Stimulated activated CD8-positive, alpha-beta memory T cell treated with anti-CD3 and anti-CD28 coated beads, Interleukin-12 subunit alpha, Interleukin-12 subunit beta, amount 100 ng/mL, for 4 hours (primary cell): ENCODE results near the gene PGLYRP2.
"Not testable (repeated sequence)": the region's sequence is repeated elsewhere in the genome, so short reads cannot be mapped to it uniquely, and the experiment has no call there.

Experiments used
- DNase-seq: peaks from one replicate; pipeline ENCODE4 v3.0.0-alpha.2; 2020; ENCODE audit warnings: low read depth

Gene PGLYRP2, protein sequence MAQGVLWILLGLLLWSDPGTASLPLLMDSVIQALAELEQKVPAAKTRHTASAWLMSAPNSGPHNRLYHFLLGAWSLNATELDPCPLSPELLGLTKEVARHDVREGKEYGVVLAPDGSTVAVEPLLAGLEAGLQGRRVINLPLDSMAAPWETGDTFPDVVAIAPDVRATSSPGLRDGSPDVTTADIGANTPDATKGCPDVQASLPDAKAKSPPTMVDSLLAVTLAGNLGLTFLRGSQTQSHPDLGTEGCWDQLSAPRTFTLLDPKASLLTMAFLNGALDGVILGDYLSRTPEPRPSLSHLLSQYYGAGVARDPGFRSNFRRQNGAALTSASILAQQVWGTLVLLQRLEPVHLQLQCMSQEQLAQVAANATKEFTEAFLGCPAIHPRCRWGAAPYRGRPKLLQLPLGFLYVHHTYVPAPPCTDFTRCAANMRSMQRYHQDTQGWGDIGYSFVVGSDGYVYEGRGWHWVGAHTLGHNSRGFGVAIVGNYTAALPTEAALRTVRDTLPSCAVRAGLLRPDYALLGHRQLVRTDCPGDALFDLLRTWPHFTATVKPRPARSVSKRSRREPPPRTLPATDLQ

DNA sequence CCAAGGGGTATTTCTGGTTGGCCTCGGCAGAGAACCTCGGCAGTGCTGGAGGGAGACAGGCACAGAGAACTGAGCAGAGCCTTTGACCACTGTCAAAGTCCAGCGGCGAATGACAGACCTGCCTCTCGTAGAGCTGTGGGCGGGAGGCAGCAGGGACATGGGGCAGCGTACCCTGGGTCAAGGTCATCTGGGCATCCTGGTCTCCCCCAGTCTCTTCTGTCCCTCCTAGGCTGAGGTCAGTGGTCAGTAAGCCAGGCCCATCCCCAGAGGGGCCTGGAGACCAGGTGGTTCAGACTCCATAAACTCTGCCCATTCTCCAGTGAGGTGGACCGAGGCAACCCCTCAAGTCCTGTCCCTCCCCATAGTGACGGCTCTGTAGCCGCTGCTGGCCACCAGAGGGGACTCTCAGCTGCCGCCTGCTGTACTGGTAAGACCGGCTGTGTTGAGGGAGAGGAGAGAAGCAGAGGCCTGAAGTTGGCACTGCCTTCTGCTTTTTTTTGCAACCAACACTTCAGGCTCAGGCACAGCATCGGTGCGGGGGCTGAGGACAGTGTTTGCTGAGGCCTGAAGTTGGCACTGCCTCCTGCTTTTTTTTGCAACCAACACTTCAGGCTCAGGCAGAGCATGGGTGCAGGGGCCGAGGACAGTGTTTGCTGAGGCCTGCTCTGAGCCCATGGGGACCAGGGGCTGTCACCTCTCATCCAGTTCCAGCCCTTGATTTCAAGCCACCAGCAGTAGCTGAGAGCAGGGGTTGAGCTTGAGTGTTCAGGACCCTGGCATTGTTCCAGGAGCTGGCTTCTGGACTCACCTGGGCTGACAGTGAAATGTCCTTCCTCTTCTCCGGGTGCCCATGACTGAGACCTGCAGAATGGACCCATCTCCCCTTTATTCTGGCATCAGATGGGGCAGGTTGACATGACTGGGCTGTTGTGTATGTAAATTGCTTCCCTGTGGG lies at the start of gene PGLYRP2:
Gene PGLYRP2, minus strand, starts transcription at position 111 of the 955 bp plus-strand sequence. CDS start 130 bp downstream, outside the sequence.
- no peak for DNase-seq

DNA sequence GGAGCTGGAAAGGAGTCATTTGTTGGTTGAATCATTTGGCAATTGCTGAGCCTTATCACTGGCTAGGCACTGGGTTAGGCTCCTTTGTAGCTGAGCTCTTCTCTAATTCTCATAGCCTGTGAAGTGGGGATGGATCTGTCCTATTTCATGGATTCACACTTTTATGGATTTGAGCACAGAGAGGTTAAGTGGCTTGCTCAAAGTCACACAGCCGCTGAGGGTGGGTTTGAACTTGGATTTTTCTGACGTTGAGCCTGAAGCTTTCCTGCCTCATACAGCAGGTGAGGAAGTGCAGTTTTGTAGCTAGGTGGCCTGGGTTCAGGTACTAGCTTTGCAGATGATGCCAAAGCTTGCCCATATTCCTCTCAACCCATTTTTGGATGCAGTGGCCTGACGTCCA lies 48.4 kb upstream of the PGLYRP2 start:
- no peak for DNase-seq

DNA sequence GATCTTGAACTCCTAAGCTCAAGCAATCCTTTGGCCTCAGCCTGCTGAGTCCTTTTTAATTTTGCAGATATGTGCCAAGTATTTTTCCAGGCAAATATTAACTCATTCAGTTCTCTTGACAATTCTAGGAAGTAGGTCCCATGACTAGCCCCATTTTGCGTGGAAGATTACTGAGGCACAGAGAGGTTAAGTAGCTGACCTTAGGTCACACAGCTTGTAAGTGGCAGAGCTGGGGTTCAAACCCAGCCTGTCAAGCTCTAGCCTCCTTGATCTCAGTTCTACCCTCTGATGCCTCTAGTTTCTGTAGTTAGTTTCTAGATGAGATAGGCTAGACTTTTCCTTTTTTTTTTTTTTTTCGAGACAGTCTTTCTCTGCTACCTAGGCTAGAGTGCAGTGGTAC lies 47.1 kb upstream of the PGLYRP2 start:
- no peak for DNase-seq

DNA sequence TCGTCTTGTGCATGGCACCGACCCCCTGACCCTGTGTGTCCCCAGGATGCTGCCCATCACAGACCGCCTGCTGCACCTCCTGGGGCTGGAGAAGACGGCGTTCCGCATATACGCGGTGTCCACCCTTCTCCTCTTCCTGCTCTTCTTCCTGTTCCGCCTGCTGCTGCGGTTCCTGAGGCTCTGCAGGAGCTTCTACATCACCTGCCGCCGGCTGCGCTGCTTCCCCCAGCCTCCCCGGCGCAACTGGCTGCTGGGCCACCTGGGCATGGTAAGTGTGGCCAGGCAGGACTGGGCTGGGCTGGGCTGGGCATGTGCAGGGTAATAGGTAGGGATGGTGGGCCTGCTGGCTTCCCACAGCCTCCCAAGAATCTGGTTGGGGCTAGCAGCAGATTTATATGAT lies 46.0 kb upstream of the PGLYRP2 start:
- DNase-seq = no peak

DNA sequence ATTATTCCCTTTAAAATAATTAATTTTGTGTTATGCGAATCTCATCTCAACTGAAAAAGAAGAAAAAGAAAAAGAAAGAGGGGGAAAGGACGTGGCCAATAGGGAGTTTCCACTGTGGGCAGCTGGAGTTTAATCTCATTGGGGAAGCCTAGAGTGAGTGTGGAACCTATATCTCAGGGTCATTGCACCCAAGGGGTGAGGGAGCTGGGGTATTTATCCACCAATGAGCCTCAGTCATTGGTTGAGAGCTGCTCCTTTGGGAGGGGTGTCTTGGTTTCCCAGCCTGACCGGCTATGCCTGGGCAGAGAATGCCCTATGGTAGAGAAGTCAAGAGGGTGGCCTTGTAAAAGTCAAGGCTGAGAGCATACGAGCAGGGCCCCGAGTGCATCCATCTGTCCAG lies 45.5 kb upstream of the PGLYRP2 start:
- DNase-seq = no peak

DNA sequence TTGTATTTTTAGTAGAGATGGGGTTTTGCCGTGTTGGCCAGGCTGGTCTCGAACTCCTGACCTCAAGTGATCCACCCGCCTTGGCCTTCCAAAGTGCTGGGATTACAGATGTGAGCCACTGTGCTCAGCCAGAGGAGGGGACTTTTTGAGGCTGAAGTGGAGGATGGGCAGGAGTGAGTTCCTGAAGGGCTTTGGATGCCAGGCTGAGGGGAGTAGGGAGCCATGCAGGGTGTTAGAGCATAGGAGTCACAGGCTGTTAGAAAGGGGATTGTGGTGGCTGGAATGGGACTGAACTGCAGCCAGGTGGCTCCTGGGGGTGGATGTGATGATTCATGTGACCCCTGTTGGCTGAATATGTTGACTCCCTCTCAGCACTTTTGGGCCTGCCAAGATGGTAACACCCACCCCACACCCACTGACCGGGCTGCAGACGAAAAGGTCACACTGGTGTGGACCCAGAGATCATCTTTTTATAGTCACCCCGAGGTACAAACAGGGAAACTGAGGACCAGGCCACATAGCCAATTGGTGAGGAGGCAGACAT lies 40.2 kb upstream of the PGLYRP2 start:
- no peak for DNase-seq

DNA sequence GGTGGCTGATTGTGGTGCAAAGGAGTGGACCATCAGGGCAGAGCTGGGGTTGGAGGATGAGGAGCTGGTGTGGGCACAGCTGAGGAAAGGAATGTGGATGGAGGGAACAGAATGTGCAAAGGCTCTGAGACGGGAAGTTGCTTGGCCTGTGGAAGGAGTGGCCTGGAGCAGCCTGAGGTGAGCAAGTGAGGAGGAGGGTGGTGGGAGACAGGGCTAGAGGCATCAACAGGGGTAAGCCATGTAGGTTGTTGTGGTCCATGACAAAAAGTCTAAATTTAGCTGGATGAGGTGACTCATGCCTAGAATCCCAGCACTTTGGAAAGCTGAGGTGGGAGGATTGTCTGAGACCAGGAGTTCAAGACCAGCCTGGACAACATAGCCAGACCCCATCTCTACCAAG lies 38.5 kb upstream of the PGLYRP2 start:
- DNase-seq = no peak

DNA sequence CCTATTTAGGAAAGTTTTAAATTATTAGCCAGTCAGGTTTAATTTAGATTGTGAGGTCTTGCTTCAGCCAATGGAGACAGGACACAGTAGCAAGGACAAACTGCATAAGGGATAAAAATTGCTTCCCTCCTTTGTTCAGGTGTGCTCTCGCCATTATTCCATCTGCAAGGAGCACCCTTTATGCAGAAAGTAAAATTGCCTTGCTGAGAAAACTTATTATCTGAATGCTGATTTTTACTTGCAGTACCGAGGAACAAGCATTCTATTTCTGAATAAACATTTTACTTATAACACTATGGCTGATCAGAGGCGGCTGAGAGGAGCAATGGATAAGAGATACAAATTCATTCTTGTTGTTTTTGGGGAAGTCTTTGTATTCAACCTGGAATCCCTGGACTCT lies 37.1 kb upstream of the PGLYRP2 start:
- DNase-seq = no peak

DNA sequence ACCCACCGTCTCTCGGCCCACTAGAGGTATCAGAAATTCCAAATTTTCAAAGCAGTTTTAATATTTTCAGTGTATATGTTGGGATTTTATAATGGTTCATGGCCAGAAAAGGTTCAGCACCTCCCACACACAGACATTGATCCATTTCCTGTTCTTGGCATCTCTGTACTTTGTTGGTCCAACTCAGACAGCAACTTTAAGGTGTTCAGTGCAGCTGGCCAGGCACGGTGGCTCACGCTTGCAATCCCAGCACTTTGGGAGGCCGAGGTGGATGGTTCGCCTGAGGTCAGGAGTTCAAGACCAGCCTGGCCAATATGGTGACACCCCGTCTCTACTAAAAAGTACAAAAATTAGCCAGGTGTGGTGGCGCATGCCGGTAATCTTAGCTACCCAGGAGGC lies 35.9 kb upstream of the PGLYRP2 start:
- DNase-seq = not testable (repeated sequence)

DNA sequence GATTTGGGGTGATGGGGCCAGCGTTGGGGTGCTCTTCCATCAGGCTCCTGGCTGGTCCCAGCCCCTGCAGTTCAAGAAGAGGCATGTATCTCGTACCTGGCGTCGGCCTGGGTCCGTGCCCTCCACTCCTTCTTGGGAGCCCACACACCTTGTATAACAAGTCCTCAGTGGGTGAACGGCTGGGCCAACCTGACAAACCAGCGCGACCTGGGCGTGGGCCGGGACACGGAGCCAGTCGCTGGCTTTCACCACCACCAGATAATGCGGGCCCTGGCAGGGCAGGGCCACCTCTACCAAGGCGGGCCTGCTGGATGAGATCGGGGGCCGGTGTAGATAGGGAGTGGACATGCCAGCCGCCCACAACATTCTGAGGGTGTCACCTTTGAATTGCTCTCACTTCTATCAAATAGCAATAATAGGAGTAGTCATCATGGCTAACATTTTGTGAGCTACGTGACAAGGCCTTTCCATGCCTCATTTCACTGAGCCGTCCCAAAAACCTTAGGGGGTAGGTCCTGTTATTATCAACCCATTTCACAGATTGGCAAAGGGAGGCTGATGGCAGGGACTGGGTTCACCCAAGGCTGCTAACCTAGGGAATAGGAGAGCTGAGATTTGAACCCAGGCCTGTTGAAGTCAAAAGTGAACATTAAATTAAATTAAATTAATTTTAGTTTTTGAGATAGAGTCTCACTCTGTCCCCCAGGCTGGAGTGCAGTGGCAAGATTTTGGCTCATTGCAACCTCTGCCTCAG lies 32.5 kb upstream of the PGLYRP2 start:
- DNase-seq = no peak

DNA sequence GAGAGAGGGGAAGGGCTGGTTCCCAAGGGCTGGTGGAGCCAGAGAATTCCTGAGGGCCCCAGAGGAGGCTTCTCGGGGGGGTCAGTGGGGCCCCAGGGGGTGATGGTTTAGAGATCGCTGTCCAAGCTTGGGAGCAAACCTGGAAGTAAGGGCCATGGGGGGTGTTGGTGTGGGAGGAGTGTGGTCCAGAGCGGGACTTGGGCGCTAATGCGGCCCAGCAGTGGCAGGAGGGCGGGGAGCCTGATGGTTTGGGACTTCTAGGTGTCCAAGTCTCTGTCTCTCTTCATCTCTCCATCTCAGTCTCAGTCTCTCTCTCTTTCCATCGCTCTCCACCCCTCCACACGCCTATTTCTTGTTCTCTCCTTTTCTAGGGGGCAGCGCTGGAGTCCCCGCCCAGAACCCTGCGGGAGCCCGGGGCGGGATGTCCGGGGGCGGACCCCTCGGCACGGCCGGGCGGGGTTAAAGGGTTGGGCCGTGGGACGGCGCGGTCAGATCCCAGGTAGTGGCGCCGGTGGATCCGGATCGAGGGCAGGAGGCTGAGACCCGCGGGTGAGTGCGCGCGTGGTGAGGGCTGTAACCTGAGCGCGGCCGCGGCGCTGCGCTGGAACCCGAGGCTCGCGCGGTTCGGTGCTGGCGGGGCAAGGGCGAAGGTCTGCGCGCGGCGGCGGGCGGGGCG lies 28.9 kb upstream of the PGLYRP2 start, which contains the start of gene CYP4F22:
Gene CYP4F22, plus strand, starts transcription at position 491 of the 676 bp plus-strand sequence. CDS start 16,812 bp downstream, outside the sequence.
- no peak for DNase-seq

DNA sequence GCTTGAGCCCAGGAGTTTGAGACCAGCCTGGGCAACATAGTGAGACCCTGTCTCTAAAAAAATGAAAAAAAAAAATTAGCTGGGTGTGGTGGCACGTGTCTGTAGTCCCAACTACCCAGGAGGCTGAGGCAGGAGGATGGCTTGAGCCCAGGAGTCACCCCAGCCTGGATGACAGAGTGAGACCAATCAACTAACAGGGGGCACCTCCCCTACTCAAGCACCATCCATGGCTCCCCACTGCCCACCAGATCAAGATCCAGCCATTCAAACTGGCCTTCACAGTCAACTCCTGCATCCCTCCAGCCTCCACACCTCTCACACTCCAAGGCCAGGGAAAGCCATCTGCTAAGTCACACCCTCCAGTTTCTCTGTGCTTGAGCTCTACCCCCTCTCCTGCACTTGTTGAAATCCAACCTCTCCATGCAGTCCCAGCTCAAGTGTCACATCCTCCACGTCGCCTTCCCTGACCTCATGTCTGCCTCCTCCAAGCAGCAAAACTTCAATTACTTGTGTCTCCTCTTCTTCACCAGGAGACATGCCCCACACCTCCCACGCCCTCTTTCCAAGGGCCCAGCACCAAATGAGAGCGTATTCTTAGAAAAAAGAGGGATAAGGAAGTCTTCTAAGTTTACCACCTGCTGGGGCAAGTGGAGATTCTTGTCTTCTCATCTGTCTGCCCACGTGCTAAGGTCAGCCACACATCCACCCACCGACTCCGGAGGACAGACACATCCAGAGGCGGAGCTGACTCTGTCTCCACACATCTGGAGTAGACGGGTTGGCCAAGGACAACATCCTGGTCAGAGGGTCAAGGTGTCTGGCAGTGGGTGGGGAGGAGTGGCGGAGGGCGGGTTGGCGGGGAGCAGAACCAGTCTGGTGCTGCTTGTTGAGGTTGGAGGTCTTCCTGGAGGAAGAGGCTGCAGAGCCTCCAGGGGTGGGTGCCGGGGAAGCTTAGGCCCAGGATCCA lies 28.1 kb upstream of the PGLYRP2 start:
- DNase-seq = no peak

DNA sequence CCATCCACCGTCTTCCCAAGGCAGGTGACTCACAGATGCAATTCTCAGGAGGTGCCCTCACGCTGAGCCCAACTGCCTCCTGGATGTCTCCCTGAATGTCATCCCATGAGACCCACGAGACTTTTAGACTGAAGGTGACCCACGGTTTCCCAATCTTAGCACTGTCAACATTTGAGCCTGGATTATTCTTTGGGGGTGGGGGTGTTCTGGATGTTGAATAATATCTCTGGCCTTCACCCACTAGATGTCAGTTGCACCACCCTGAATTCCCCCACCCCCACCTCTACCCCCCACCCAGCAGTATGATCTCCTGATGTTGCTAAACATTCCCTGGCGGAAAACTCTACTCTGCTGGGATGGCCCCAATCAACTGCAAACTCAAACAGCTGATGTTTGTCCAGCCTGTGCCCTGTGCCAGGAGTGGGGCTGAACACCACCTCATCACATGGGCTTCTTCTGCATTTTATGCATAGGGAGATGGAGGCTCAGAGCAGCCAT lies 26.8 kb upstream of the PGLYRP2 start:
- no peak for DNase-seq

DNA sequence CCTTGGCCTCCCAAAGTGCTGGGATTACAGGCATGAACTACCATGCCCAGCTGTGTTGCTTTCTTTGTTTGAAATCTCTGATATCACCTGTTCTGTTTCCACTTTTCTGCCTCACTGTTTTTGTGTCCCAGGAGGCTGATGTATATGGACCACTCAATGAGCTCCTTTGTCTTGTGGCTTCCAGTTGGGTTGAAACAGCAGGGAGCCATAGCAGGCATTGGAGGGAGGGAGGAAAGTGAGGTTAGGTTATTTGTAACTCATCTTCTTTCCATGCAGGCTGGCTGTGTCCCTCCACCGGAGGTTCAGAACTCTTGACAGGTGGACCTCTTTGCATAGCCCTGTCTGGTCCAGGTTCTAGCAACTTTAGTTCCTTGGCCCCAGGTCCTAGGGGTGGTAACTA lies 23.0 kb upstream of the PGLYRP2 start:
- DNase-seq = no peak

DNA sequence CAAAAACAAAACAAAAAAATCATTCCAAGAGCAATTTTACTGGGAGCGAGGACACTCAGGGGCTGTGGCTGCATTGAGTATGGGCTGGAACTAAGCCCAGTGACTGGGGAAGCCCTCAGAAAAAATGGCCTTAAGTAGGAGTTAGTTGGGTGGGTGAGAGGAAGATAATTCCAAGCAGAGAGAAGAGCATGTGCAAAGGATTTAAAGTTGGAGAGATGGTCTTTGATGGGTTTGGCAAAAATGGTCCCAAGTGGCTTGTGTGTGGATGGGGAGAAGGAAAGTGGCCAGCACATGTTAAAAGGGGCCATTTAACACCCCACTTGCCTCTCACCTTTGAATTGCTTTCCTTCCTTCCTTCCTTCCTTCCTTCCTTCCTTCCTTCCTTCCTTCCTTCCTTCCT lies 22.3 kb upstream of the PGLYRP2 start:
- no peak for DNase-seq

DNA sequence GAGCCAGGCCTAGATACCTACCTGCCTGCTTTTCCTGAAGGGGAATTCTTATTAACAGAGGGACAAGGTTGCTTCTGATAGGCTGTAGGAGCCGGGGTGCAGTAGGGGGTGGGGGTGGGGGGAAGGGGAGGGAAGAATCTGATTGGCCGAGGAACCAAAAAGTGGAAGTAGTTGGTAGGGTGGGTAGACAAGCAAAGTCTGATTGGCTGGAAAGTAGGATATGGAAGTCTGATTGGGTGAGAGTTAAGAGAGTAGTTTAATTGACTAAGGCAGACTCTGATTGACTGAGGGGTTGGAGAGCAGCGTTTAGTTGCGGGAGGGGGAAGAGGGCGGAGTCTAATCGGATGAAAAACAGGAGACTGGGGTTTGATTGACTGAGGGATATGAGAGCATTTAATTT lies 19.6 kb upstream of the PGLYRP2 start:
- no peak for DNase-seq

DNA sequence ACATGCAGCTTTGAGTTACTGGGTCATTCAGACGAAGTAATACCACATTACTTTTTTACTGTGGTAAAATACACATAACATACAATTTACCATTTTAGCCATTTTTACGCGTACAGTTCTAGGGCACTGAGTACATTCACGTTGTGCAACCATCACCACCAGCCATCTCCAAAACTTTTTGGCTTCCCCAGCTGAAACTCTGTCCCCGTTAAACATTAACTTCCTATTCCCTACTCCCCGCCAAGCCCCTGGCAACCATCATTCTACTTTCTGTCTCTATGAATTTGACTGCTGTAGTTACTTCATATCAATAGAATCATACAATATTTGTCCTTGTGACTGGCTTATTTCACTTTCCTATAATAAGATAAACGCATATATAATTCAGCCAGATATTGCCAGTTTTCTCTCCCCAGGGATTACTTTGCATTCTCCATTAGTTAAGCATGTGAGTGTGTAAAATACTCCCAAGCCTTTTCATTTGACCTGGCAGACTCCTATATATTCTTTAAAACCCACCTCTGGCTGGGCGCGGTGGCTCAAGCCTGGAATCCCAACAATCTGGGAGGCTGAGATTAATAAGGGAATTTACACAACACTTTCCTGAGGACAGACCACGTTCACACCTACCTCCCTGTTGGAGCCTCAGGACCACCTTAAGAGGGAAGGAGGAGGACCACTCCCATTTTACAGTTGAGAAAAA lies 19.0 kb upstream of the PGLYRP2 start:
- no peak for DNase-seq

DNA sequence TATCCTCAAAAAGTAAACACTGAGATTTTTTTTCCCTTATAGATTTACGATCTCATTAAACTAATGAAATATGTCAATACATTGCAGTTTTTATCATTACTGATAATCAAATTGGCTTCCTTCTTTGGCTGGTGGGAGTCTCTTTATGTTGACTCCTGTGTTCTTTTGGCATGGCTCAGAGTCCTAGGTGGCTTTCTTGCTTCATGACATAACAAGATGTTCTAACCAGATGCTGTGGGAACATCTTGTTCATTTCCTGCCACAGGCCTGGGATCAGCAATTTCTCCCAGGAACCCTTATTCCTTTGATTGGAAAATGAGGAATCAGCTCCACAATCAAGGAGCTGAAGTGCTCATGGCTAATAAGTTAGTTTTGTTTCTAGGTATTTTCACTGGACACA lies 15.8 kb upstream of the PGLYRP2 start:
- no peak for DNase-seq
